K562 (cell line): ENCODE measurements around the gene AFF2. TPM values are rescaled to one million over a fixed set of nuclear protein-coding genes. Genes with fewer than 3 reads are reported as not detected.

ENCODE experiments used
- ATAC-seq: fragments of 200-7000 bp; cut with Tn5 transposase; 3 replicates; pipeline ENCODE4 v1.9.1; 2020; ENCODE audit warnings: moderate library complexity
- BruUV-seq: library from RNA; stranded (reverse); fragments of 400-500 nt; replicated peaks from 2 replicates; lab custom pipeline; 2021; lab: Mats Ljungman, UMichigan
- CTCF ChIA-PET: fragments of 300-600 bp; formaldehyde crosslinking; extraction: SDS; loops from one replicate; lab custom pipeline; 2021; ENCODE audit warnings: low intra/inter-chr PET ratio; lab: Yijun Ruan, JAX
- POLR2A ChIA-PET: fragments of 300-600, 350-650 bp; sonication (Branson Sonifier 250); formaldehyde crosslinking; extraction: SDS; loops from one replicate; lab custom pipeline; 2021; ENCODE audit warnings: antibody characterized with exemption, inconsistent platforms; lab: Yijun Ruan, JAX
- DNase-seq, 4 experiments: peaks; one replicate each; pipeline versions ENCODE4 v3.0.0 to v3.0.0-alpha.2; 2011 to 2018; ENCODE audit warnings: low spot score in 3 of 4, mixed read lengths in 3 of 4; ENCODE audit errors: extremely low read depth in 1 of 4
- FAIRE-seq: peaks from 2 replicates; lab custom pipeline; 2011; peaks lifted over from hg19 to GRCh38; lab: Jason Lieb, UNC
- H2AFZ ChIP-seq: 2 replicates; pipeline ENCODE4 v1.6.0; 2011; ENCODE audit warnings: low read depth, low read length, control low read depth, inconsistent platforms
- H3K27ac ChIP-seq: fragments of 200-600 bp; 3 replicates; pipeline ENCODE4 v1.8.0; 2011; ENCODE audit warnings: low read depth, mild to moderate bottlenecking, control low read depth, inconsistent platforms, low read length, moderate library complexity, mixed read lengths; ENCODE audit errors: extremely low read depth
- H3K27me3 ChIP-seq, 2 experiments: fragments of 300-600 bp in 1 of 2; 2 replicates in 1 of 2; 3 replicates in 1 of 2; pipeline versions ENCODE4 v1.6.0 to v1.8.0; 2011; ENCODE audit warnings: inconsistent platforms in 2 of 2, low read length in 2 of 2, mild to moderate bottlenecking in 1 of 2, mixed read lengths in 1 of 2, moderate library complexity in 1 of 2; ENCODE audit not compliant: control insufficient read depth in 2 of 2, insufficient read depth in 2 of 2
- H3K36me3 ChIP-seq: fragments of 300-600 bp; 3 replicates; pipeline ENCODE4 v1.8.0; 2011; ENCODE audit warnings: mild to moderate bottlenecking, low read length, inconsistent platforms; ENCODE audit not compliant: control insufficient read depth, insufficient read depth
- H3K4me1 ChIP-seq, 2 experiments: fragments of 200-600 bp in 1 of 2; replicated peaks in 1 of 2; 2 replicates in 1 of 2; 3 replicates in 1 of 2; pipeline versions ENCODE4 v1.5.1 to v1.8.0; 2011; ENCODE audit warnings: inconsistent platforms in 2 of 2, low read length in 2 of 2, mild to moderate bottlenecking in 1 of 2, mixed read lengths in 1 of 2, moderate library complexity in 1 of 2; ENCODE audit not compliant: control insufficient read depth in 2 of 2, insufficient read depth in 2 of 2
- H3K4me2 ChIP-seq: 2 replicates; pipeline ENCODE4 v1.6.1; 2011; ENCODE audit warnings: low read length, control low read depth, inconsistent platforms, mixed read lengths; ENCODE audit not compliant: insufficient read depth
- H3K4me3 ChIP-seq: fragments of 200-600 bp; sonication (generic), shearing (Covaris generic); 2 replicates; pipeline ENCODE4 v1.5.1; 2016; ENCODE audit warnings: control low read depth, inconsistent platforms
- H3K79me2 ChIP-seq: fragments of 200-600 bp; 3 replicates; pipeline ENCODE4 v1.8.0; 2011; ENCODE audit warnings: low read length, inconsistent platforms; ENCODE audit not compliant: control insufficient read depth, insufficient read depth
- H3K9ac ChIP-seq, 2 experiments: 2 replicates each; pipeline versions ENCODE4 v1.6.0 to v1.6.1; 2011; ENCODE audit warnings: low read depth in 2 of 2, low read length in 2 of 2, control low read depth in 1 of 2, inconsistent platforms in 1 of 2, mild to moderate bottlenecking in 1 of 2, mixed read lengths in 1 of 2; ENCODE audit not compliant: insufficient read depth in 1 of 2
- H3K9me1 ChIP-seq: one replicate; pipeline ENCODE4 v1.6.0; 2011; ENCODE audit warnings: inconsistent platforms, mild to moderate bottlenecking, low read length, moderate library complexity; ENCODE audit not compliant: control insufficient read depth, insufficient read depth
- H3K9me3 ChIP-seq: replicated peaks from 2 replicates; pipeline ENCODE4 v1.5.1; 2011; ENCODE audit warnings: low read depth, low read length, inconsistent platforms; ENCODE audit not compliant: control insufficient read depth, insufficient read depth
- H4K20me1 ChIP-seq: replicated peaks from 2 replicates; pipeline ENCODE4 v1.6.1; 2011; ENCODE audit warnings: low read length, inconsistent platforms, mixed read lengths; ENCODE audit not compliant: control insufficient read depth, insufficient read depth
- ATF3 ChIP-seq, 2 experiments: fragments of 450-650 bp in 1 of 2; sonication (generic) in 1 of 2; formaldehyde crosslinking in 1 of 2; IDR thresholded peaks in 1 of 2; conservative IDR thresholded peaks in 1 of 2; 2 replicates each; pipeline versions ENCODE4 v1.6.1 to v1.8.1; 2016 to 2023; ENCODE audit warnings: mild to moderate bottlenecking in 2 of 2, moderate library complexity in 2 of 2, inconsistent platforms in 1 of 2, missing genetic modification reagents in 1 of 2
- BRD4 ChIP-seq: fragments of 200-600 bp; sonication (generic); IDR thresholded peaks from 2 replicates; pipeline ENCODE4 v1.6.1; 2017; ENCODE audit warnings: inconsistent platforms
- FOXM1 ChIP-seq, 2 experiments: fragments of 450-650 bp in 1 of 2; sonication (generic) in 1 of 2; formaldehyde crosslinking in 1 of 2; IDR thresholded peaks; 2 replicates each; pipeline versions ENCODE4 v1.6.1 to v1.9.0; 2017 to 2022; ENCODE audit warnings: low read depth in 2 of 2, mild to moderate bottlenecking in 2 of 2, missing genetic modification reagents in 1 of 2, moderate library complexity in 1 of 2
- FOXO4 ChIP-seq: fragments of 450-650 bp; formaldehyde crosslinking; IDR thresholded peaks from 2 replicates; pipeline ENCODE4 v1.4.0; 2020; ENCODE audit warnings: mild to moderate bottlenecking, moderate library complexity
- HCFC1 ChIP-seq: IDR thresholded peaks from 2 replicates; pipeline ENCODE4 v1.6.1; 2012; ENCODE audit warnings: low read depth, low read length, improper control_type of control experiment
- IFI16 ChIP-seq: fragments of 250-450 bp; sonication (Bioruptor Pico); IDR thresholded peaks from 2 replicates; pipeline ENCODE4 v2.1.2; 2022; ENCODE audit warnings: mild to moderate bottlenecking, inconsistent platforms
- NFE2L1 ChIP-seq: fragments of 450-650 bp; IDR thresholded peaks from 2 replicates; pipeline ENCODE4 v1.6.1; 2016; ENCODE audit warnings: missing genetic modification characterization, low read depth, mild to moderate bottlenecking, missing compliant biosample characterization, moderate library complexity, borderline replicate concordance
- PREB ChIP-seq: sonication (generic); formaldehyde crosslinking; IDR thresholded peaks from 2 replicates; pipeline ENCODE4 v1.8.1; 2023; ENCODE audit warnings: mild to moderate bottlenecking, missing genetic modification reagents
- SOX6 ChIP-seq: fragments of 450-650 bp; IDR thresholded peaks from 2 replicates; pipeline ENCODE4 v1.6.1; 2014; ENCODE audit warnings: mild to moderate bottlenecking
- TAF7 ChIP-seq: fragments of 450-650 bp; IDR thresholded peaks from 2 replicates; pipeline ENCODE4 v1.6.1; 2016; ENCODE audit warnings: missing genetic modification characterization, missing compliant biosample characterization
- TCF7 ChIP-seq: sonication (generic); IDR thresholded peaks from 2 replicates; pipeline ENCODE4 v1.6.1; 2016; ENCODE audit warnings: antibody characterized with exemption, borderline replicate concordance
- YY1 ChIP-seq, 3 experiments: IDR thresholded peaks; 2 replicates each; pipeline ENCODE4 v1.6.1; 2011; ENCODE audit warnings: low read length in 2 of 3, mild to moderate bottlenecking in 2 of 3, moderate library complexity in 2 of 3, borderline replicate concordance in 1 of 3, control low read depth in 1 of 3, low read depth in 1 of 3; ENCODE audit not compliant: insufficient read depth in 3 of 3, insufficient replicate concordance in 2 of 3, control insufficient read depth in 1 of 3, insufficient read length in 1 of 3; ENCODE audit errors: extremely low read depth in 1 of 3
- ZBTB43 ChIP-seq: sonication (generic); formaldehyde crosslinking; IDR thresholded peaks from 2 replicates; pipeline ENCODE4 v1.8.0; 2023; ENCODE audit warnings: mild to moderate bottlenecking, missing genetic modification reagents
- ZNF740 ChIP-seq, 3 experiments: fragments of 200-800 bp in 1 of 3; sonication (Bioruptor generic) in 1 of 3; sonication (generic) in 1 of 3; formaldehyde crosslinking in 1 of 3; IDR thresholded peaks; 2 replicates each; pipeline versions ENCODE4 v1.6.1 to v1.8.0; 2016 to 2022; ENCODE audit warnings: mild to moderate bottlenecking in 2 of 3, missing compliant biosample characterization in 2 of 3, missing genetic modification characterization in 2 of 3, missing genetic modification reagents in 1 of 3
- WGBS: fragments of 100-300 bp; shearing (Covaris generic); methylation state at CpG from one replicate; pipeline ENCODE4 v1.1.6; 2016; ENCODE audit warnings: low coverage, mixed read lengths; ENCODE audit not compliant: insufficient coverage; ENCODE audit errors: missing lambda C conversion rate; 5-methylcytosine and 5-hydroxymethylcytosine counted together
- in situ Hi-C: fragments of 300-500 bp; cut with MboI; formaldehyde crosslinking; loops from 4 replicates; pipeline ENCODE4 v1.15.0; 2018; ENCODE audit warnings: inconsistent platforms, mixed read lengths
- intact Hi-C: fragments of 100-400 bp; cut with micrococcal nuclease; formaldehyde crosslinking; loops from 2 replicates; pipeline ENCODE4 v1.14.2; 2022
- polyA plus RNA-seq, 8 experiments: library from polyadenylated mRNA; depleted of rRNA in 4 of 8; stranded (reverse) in 5 of 8; unstranded in 3 of 8; fragments of >200 nt; fragmentation: Nextera tagmentation in 2 of 8; fragmentation: Illumina TruSeq in 1 of 8; extraction: Ambion mirVana in 2 of 8; extraction: Trizol in 1 of 8; gene quantifications; 2 replicates each; pipeline versions ENCODE4 v1.2.1 to v1.2.3, GENCODE V29; 2011 to 2014; ENCODE audit warnings: inconsistent platforms in 1 of 8, missing spikeins in 1 of 8
- total RNA-seq, 7 experiments: library from RNA; depleted of rRNA in 6 of 7; stranded (reverse); fragments of >200 nt in 6 of 7; fragmentation: Illumina TruSeq in 2 of 7; extraction: Trizol in 2 of 7; gene quantifications; 2 replicates each; pipeline versions ENCODE4 v1.2.1 to v1.2.3, GENCODE V29; 2011 to 2021; ENCODE audit warnings: low replicate concordance in 1 of 7

Gene AFF2
- total and polyA plus RNA-seq, 9 of the 15 experiments (the other 6 are each of a cell fraction or from before 2014, with no cell fraction given), result 0.01 to 0.20 (median 0.07) TPM

GRCh38 chrX:148926371-148926770 lies 426.0 kb downstream of the AFF2 start:
- no peaks in the 10 kb centered on the region for H3K9me3 ChIP-seq
- no peaks in the 10 kb centered on the region for H3K79me2 ChIP-seq
- no peak for FAIRE-seq
- no peaks in the 10 kb centered on the region for H3K36me3 ChIP-seq
- no peak for DNase-seq
- CTCF ChIA-PET, result no interaction called here
- in situ Hi-C loops, result no loop called here
- intact Hi-C loops, result no loop called here
- H3K4me2 ChIP-seq, result no peak overlapping the region
- BruUV-seq, result no TSS peak
- no peak overlapping the region for H3K4me3 ChIP-seq
- no peaks in the 10 kb centered on the region for H4K20me1 ChIP-seq
- no peaks in the 10 kb centered on the region for H3K4me1 ChIP-seq
- no peak overlapping the region for H2AFZ ChIP-seq
- H3K27ac ChIP-seq, result no peak overlapping the region
- H3K9ac ChIP-seq, result no peak overlapping the region
- POLR2A ChIA-PET, result no interaction called here
- WGBS, result 0% methylated on average over 4 of the region's 4 CpGs
- H3K9me1 ChIP-seq, result no peaks in the 10 kb centered on the region
- ATAC-seq, result no peak
- no peaks in the 10 kb centered on the region for H3K27me3 ChIP-seq
- TF ChIP-seq NFE2L1 (tag) (no peak), PREB (CRISPR knock-in tag) (no peak), TAF7 (tag) (no peak), SOX6 (no peak), ZNF740 (CRISPR knock-in tag; IDR thresholded peaks at IDR 0.05) (no peak), ZNF740 (tag; IDR thresholded peaks at IDR 0.05) (no peak), TCF7 (no peak), FOXO4 (CRISPR knock-in tag) (no peak), BRD4 (no peak), FOXM1 (IDR thresholded peaks at IDR 0.05; ENCODE audit: low read depth) (no peak), FOXM1 (CRISPR knock-in tag; IDR thresholded peaks at IDR 0.05; ENCODE audit: low read depth) (no peak), ZBTB43 (CRISPR knock-in tag) (no peak), ATF3 (IDR thresholded peaks at IDR 0.05) (no peak), ATF3 (CRISPR knock-in tag; conservative IDR thresholded peaks at IDR 0.05) (no peak), IFI16 (no peak), HCFC1 (no peak), YY1 (IDR thresholded peaks at IDR 0.05; ENCODE audit: borderline replicate concordance in 1 of 3, control insufficient read depth in 1 of 3, extremely low read depth in 1 of 3, insufficient read depth in 3 of 3, insufficient read length in 1 of 3, insufficient replicate concordance in 2 of 3, low read depth in 1 of 3, low read length in 2 of 3) (no peak)
